Activated CD4-positive, alpha-beta T cell treated with anti-CD3 and anti-CD28 coated beads, Interleukin-2, amount 10 ng/mL, durations not matched to agents 24 days and 14 days (primary cell): ENCODE data around the gene ST6GAL1. TPM values are rescaled to one million over a fixed set of nuclear protein-coding genes. Genes with fewer than 3 reads are reported as not detected.
"Not testable (repeated sequence)": the region's sequence is repeated elsewhere in the genome, so short reads cannot be mapped to it uniquely, and the experiment has no call there.

Source experiments
- DNase-seq: peaks from one replicate; pipeline ENCODE4 v3.0.0; 2022
- H3K27ac Mint-ChIP-seq: one replicate; pipeline ENCODE4 v1.8.0; 2022; ENCODE audit warnings: mild to moderate bottlenecking, mixed read lengths
- H3K27me3 Mint-ChIP-seq: one replicate; pipeline ENCODE4 v1.8.0; 2022; ENCODE audit warnings: mixed read lengths
- H3K36me3 Mint-ChIP-seq: one replicate; pipeline ENCODE4 v1.8.0; 2022; ENCODE audit warnings: low read depth, mild to moderate bottlenecking, mixed read lengths
- H3K4me1 Mint-ChIP-seq: one replicate; pipeline ENCODE4 v1.8.0; 2021; ENCODE audit warnings: mixed read lengths
- H3K4me3 Mint-ChIP-seq: one replicate; pipeline ENCODE4 v1.8.0; 2022; ENCODE audit warnings: mild to moderate bottlenecking, moderate library complexity, mixed read lengths
- H3K9me3 Mint-ChIP-seq: one replicate; pipeline ENCODE4 v1.8.0; 2021; ENCODE audit warnings: mixed read lengths
- intact Hi-C: fragments of 100-400 bp; cut with micrococcal nuclease; formaldehyde crosslinking; loops from one replicate; pipeline ENCODE4 v1.15.1; 2023
- total RNA-seq: library from RNA; stranded (reverse); gene quantifications from 2 replicates; pipeline ENCODE4 v1.2.3, GENCODE V29; 2022

The ST6GAL1 gene
- total RNA-seq, 1 donor from 2014 or later, result 128 TPM

DNA sequence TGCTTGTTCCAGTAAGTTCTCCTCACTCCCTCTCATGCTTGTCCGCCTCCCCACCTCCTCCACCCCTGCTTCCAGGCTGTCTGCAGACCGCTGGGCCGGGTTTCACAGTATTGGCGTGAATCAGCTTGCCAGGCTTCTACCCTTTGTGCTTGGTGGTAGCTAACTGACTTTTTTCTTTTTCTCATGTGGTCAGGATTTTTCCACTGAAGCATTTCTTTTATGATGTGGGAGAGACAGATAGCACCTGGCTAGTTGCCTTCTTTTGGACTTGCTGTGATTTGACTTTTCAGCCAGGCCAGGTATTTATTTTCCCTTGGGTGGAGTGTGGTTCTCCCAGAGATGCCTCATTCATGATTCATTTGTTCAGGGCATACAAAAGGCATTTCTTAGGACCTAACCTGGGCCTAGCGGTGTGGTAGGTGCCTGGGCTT, 60.6 kb downstream of the ST6GAL1 start:
- no peak for DNase-seq
- intact Hi-C loops, result no loop called here
- H3K36me3 Mint-ChIP-seq, result peaks cover 50% of the 10 kb centered on the region
- no peaks in the 10 kb centered on the region for H3K9me3 Mint-ChIP-seq
- no peak overlapping the region for H3K4me3 Mint-ChIP-seq
- no peaks in the 10 kb centered on the region for H3K27me3 Mint-ChIP-seq
- peaks cover 27% of the 10 kb centered on the region for H3K4me1 Mint-ChIP-seq
- no peak overlapping the region for H3K27ac Mint-ChIP-seq

DNA sequence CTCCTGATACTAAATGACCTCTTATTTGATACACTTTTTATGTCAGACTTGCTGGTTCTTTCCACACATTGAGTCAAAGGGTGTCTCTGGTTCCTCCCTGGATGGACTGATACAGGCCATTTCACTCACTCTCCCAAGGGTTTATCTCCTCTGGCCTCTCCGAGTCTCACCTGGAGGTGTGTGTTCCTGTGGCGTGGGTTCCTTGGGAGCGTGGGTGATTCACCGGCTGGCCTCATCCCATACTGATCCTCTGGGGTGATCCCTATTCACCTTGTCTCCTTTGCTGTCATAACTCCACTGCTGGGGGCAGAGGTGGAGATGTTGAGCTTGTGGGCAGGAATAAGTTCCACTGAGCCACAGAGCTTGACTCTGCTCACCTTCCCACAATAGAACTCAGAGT, 61.1 kb downstream of the ST6GAL1 start:
- intact Hi-C loops, result no loop called here
- H3K27ac Mint-ChIP-seq, result no peak overlapping the region
- peaks cover 46% of the 10 kb centered on the region for H3K36me3 Mint-ChIP-seq
- H3K27me3 Mint-ChIP-seq, result no peaks in the 10 kb centered on the region
- no peak overlapping the region for H3K4me3 Mint-ChIP-seq
- H3K4me1 Mint-ChIP-seq, result peaks cover 28% of the 10 kb centered on the region
- no peaks in the 10 kb centered on the region for H3K9me3 Mint-ChIP-seq
- no peak for DNase-seq

DNA sequence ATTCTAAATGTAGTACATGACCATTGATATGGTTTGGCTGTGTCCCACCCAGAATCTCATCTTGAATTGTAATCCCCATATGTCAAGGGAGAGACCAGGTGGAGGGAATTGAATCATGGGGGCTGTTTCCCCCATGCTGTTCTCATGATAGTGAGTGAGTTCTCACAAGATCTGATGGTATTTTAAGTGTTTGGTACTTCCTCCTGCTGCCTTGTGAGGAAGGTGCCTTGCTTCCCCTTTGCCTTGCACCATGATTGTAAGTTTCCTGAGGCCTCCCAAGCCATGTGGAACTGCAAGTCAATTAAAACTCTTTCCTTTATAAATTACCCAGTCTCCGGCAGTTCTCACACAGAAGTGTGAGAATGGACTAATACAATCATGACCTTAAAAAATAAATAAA, 61.8 kb downstream of the ST6GAL1 start:
- H3K9me3 Mint-ChIP-seq, H3K27ac Mint-ChIP-seq: not testable (repeated sequence)

DNA sequence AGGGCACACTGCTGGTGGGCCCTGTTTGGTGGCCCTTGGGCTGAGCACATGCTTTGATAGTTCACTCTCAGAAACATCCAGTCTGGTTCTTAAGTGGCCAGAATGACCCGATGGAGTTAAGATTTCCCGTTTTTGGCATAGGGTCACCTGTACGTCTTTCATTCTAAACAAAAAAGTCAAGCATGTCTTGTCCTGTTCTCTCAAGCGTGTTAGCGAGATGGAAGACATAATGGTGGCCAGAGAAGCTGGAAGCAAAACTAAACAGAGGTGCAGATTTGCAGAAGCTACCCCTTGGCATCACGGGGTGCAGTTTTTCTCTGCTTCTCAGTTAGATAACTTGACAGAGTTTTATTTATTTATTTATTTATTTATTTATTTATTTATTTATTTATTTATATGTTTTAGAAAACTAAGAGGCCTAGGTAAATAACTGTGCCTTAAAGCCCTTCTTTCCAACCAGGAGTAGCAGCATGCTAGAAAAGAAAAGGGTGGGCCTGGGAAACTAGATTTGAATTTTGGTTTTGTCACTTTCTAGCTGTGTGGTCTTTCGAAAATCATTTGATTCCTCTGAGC, 63.0 kb downstream of the ST6GAL1 start:
- no peak overlapping the region for H3K27ac Mint-ChIP-seq
- H3K4me1 Mint-ChIP-seq, result peaks cover 28% of the 10 kb centered on the region

More for the DNA sequence above, 61.8 kb downstream of the ST6GAL1 start:
- peaks cover 29% of the 10 kb centered on the region for H3K4me1 Mint-ChIP-seq
- DNase-seq, H3K4me3 Mint-ChIP-seq, intact Hi-C loops, H3K27me3 Mint-ChIP-seq: not testable (repeated sequence)
- H3K36me3 Mint-ChIP-seq, result peaks cover 47% of the 10 kb centered on the region

DNA sequence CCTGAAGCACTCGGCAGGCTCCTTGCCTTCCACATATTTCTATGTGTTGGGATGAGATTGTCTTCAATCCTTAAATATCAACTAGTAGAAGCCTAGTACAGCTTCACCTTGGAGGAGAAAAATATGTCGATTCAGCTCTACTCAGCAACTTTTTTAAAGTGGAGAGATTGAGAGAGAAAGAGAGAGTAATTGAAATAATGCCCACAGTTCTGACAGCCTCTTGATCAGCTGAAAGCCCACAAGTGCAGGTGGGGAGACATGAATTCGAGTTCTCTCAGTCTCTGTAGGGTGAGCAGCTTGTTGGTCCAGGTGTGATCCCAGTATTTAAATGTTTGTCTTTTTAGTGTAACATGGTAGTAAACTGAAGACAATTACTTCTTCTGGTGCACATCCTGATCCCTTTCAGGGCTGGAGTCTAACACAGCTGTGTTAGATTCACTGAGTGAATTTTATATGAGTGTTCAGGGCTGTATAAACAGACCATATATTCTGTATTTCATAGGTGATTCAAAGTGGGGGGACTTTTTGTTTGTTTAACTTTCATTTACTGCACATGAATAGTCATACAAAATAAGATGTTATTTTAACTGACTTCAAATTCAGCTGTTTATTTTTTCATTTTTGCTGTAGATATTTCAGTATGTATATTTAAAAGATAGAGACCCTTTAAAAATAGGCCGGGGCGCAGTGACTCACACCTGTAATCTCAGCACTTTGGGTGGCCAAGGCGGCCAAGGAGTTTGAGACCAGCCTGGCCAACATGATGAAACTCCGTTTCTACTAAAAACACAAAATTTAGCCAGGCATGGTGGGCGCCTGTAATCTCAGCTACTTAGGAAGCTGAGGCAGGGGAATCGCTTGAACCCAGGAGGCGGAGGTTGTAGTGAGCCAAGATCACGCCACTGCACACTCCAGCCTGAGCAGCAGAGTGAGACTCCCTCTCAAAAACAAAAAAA, 64.0 kb downstream of the ST6GAL1 start:
- no peak overlapping the region for H3K27ac Mint-ChIP-seq
- intact Hi-C loops, result no loop called here
- DNase-seq, result no peak
- H3K4me3 Mint-ChIP-seq, result no peak overlapping the region
- H3K27me3 Mint-ChIP-seq, result no peaks in the 10 kb centered on the region
- H3K4me1 Mint-ChIP-seq, result peaks cover 25% of the 10 kb centered on the region
- no peaks in the 10 kb centered on the region for H3K9me3 Mint-ChIP-seq
- H3K36me3 Mint-ChIP-seq, result peaks cover 42% of the 10 kb centered on the region

More for the DNA sequence above, 63.0 kb downstream of the ST6GAL1 start:
- H3K9me3 Mint-ChIP-seq, result no peaks in the 10 kb centered on the region
- no peak for DNase-seq
- intact Hi-C loops, result no loop called here
- H3K4me3 Mint-ChIP-seq, result no peak overlapping the region
- no peaks in the 10 kb centered on the region for H3K27me3 Mint-ChIP-seq
- H3K36me3 Mint-ChIP-seq, result peaks cover 41% of the 10 kb centered on the region

DNA sequence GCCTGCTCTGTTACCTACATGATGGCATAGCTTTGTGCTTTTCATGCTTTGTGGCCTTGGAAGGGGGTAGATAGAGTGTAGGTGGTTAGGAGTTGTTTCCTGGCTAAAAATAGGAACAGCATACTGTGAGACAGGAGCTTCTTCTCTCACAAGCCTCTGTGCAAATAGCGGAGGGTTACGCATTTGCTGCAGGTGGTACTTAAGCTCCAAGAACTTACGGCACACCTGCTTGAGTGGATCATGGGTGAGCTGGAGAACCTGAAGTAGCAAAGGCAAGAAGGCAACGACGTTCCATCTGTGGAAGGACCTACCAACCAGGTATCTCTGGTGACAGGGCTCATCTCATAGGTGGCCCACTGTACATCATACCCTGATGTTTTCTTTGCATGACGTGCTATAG, 66.0 kb downstream of the ST6GAL1 start:
- Mint-ChIP-seq H3K4me1 (peaks cover 34% of the 10 kb centered on the region), H3K9me3 (no peaks in the 10 kb centered on the region), H3K27me3 (no peaks in the 10 kb centered on the region), H3K36me3 (peaks cover 41% of the 10 kb centered on the region), H3K27ac (no peak overlapping the region), H3K4me3 (no peak overlapping the region)
- intact Hi-C loops, result no loop called here
- DNase-seq, result no peak

DNA sequence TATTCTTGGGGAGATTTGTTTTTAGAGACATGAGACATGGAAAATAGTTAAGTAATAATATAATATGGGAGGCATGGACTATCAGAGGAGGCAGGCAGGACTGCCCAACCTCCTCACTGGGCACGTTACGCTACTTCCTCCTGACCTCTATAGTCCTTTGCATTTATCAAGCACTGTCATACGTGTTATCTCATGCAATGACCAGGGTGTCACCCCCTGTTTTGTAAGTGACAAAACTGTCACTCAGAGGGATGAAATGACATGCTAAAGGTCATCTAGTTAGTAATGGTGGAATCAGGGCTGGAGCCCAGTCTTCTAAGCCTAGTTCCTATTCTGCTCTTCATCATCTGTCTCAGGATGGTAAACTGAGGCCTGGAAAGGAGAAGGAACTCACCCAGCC, 66.7 kb downstream of the ST6GAL1 start:
- intact Hi-C loops, result no loop called here
- Mint-ChIP-seq H3K27me3 (no peaks in the 10 kb centered on the region), H3K27ac (no peak overlapping the region), H3K4me1 (peaks cover 35% of the 10 kb centered on the region), H3K4me3 (no peak overlapping the region), H3K9me3 (peaks cover 2% of the 10 kb centered on the region), H3K36me3 (peaks cover 36% of the 10 kb centered on the region)
- no peak for DNase-seq

DNA sequence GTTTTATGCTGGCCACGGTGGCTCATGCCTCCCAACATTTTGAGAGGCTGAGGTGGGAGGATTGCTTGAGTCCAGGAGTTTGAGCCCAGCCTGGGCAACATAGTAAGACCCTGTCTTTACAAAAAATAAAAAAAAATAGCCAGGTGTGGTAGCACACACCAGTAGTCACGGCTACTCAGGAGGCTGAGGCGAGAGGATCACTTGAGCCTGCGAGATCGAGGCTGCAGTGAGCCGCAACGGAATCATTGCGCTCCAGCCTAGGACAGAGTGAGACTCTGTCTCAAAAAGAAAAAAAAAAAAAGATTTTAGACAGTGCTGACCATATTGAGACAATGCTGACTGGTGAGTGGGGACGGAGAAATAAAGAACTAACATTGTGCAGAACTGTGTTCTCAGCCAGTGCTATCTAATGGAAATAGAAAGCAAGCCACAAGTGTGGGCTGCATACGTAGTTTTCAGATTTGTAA, 67.2 kb downstream of the ST6GAL1 start:
- H3K4me3 Mint-ChIP-seq, result no peak overlapping the region
- no peak overlapping the region for H3K27ac Mint-ChIP-seq
- H3K9me3 Mint-ChIP-seq, result peaks cover 6% of the 10 kb centered on the region
- intact Hi-C loops, result no loop called here
- no peaks in the 10 kb centered on the region for H3K27me3 Mint-ChIP-seq
- peaks cover 39% of the 10 kb centered on the region for H3K36me3 Mint-ChIP-seq
- no peak for DNase-seq
- H3K4me1 Mint-ChIP-seq, result peaks cover 40% of the 10 kb centered on the region

DNA sequence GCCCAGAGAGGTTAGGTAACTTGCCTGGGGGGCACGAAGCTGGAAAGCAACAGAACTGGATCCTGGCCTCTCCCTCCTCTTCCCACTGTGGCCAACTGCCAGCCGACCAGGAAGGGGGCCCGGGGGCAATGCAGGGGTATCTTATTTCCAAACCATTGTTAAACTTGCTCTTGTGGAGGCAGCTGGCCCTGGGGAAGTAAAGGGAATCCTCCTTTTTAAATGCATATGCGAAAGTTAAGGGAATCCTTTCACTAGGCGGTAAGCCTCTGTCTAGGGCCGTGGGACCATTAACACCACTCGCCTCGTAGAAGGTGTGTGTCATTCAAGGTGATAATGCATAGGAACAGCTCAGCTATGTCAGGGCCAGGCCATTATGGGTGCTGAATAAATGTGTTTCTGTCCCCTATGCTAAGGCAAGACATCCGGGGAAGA, 68.6 kb downstream of the ST6GAL1 start:
- H3K36me3 Mint-ChIP-seq, result peaks cover 42% of the 10 kb centered on the region

DNA sequence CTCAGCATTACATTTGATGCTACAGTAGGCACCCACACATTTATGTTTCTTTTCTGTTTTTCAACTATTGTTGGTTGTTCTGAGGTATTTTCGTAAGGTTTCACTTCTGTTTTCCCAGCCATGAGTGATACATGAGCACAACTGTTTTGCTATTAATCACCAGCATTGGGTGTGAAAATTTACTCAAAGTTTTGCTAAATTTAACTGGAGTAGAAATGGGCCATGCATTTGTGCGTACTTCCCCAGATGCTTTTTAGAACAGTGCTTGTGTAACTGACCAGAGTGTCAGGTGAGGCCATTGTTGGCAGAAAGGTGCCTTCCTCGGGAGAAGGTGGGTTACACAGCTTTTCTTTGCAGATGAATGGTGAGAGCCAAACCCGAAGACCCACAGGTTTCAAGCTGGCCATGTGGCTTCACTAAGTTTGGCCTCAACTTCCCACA, 70.4 kb downstream of the ST6GAL1 start:
- peak; percentile 78 for DNase-seq
- intact Hi-C loops, result loop anchor here (1.0 to 5.0 kb wide), 7 partner anchors 25 to 153 kb away; no protein-coding TSS in a partner anchor
- Mint-ChIP-seq H3K4me1 (peaks cover 56% of the 10 kb centered on the region), H3K36me3 (peaks cover 51% of the 10 kb centered on the region), H3K27ac (peak overlapping the region; percentile 87), H3K9me3 (peaks cover 11% of the 10 kb centered on the region), H3K4me3 (peak overlapping the region; percentile 63), H3K27me3 (no peaks in the 10 kb centered on the region)

More for the DNA sequence above, 68.6 kb downstream of the ST6GAL1 start:
- Mint-ChIP-seq H3K9me3 (peaks cover 6% of the 10 kb centered on the region), H3K27ac (no peak overlapping the region), H3K4me1 (peaks cover 45% of the 10 kb centered on the region), H3K4me3 (no peak overlapping the region), H3K27me3 (no peaks in the 10 kb centered on the region)
- DNase-seq, result no peak
- intact Hi-C loops, result no loop called here

DNA sequence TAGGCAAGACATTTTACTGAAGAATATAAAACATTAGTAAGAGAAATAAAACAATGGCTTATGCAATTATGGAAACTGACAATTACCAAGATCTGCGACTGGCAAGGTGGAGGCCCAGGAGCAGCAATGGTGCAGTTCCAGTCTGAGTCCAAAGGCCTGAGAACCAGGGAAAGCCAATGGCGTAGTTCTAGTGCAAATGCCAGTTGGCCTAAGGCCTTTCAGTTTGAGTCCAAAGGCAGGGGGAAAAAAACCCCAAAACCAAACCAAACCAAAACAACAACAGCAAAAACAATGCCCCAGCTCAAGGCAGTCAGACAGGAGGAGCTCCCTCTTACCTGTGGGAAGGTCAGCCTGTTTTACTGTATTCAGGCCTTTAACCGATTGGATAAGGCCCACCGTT, 72.6 kb downstream of the ST6GAL1 start:
- no peaks in the 10 kb centered on the region for H3K27me3 Mint-ChIP-seq
- peaks cover 59% of the 10 kb centered on the region for H3K36me3 Mint-ChIP-seq
- peaks cover 11% of the 10 kb centered on the region for H3K9me3 Mint-ChIP-seq
- H3K27ac Mint-ChIP-seq, result no peak overlapping the region
- peaks cover 66% of the 10 kb centered on the region for H3K4me1 Mint-ChIP-seq
- no peak for DNase-seq
- intact Hi-C loops, result loop anchor here (5.0 kb wide), 2 partner anchors 141 to 156 kb away; no protein-coding TSS in a partner anchor
- H3K4me3 Mint-ChIP-seq, result no peak overlapping the region

DNA sequence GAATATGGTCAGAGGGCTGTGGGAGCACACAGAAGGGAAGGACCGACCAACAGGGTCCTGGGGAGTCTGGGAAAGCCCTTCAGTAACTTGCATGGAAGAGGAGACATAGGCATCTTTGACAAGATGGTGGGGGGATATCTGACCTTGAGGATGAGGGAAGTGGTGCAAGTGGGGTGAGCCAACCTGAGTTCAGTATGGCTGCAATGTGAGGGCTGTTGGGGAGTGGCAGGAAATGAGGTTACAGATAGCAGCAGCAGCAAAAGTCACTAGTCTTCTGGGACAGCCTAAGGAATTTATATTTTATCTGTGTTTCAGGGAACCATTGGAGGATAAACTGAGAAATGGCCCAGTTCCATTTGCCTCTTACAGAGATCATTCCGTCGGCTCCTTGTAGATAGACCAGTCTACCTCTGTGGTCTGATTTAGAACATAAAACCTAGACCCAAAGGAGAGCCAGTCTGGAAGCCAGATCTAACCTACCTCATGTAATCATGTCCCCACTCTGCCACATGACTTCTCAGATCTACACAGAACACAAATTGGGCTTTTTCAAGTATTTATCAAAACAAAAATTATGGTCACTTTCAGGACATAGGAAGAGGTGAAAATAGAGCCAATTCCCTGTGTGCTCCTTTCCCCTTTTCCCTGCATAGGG, 75.6 kb downstream of the ST6GAL1 start:
- H3K27me3 Mint-ChIP-seq, result no peaks in the 10 kb centered on the region
- peaks cover 11% of the 10 kb centered on the region for H3K9me3 Mint-ChIP-seq
- peak overlapping the region; percentile 40 for H3K27ac Mint-ChIP-seq
- peak; percentile 79 for DNase-seq
- peak overlapping the region; percentile 24 for H3K4me3 Mint-ChIP-seq
- intact Hi-C loops, result loop anchor here (2.0 kb wide), 1 partner anchor 19 kb away; no protein-coding TSS in a partner anchor
- H3K36me3 Mint-ChIP-seq, result peaks cover 51% of the 10 kb centered on the region
- H3K4me1 Mint-ChIP-seq, result peaks cover 53% of the 10 kb centered on the region

DNA sequence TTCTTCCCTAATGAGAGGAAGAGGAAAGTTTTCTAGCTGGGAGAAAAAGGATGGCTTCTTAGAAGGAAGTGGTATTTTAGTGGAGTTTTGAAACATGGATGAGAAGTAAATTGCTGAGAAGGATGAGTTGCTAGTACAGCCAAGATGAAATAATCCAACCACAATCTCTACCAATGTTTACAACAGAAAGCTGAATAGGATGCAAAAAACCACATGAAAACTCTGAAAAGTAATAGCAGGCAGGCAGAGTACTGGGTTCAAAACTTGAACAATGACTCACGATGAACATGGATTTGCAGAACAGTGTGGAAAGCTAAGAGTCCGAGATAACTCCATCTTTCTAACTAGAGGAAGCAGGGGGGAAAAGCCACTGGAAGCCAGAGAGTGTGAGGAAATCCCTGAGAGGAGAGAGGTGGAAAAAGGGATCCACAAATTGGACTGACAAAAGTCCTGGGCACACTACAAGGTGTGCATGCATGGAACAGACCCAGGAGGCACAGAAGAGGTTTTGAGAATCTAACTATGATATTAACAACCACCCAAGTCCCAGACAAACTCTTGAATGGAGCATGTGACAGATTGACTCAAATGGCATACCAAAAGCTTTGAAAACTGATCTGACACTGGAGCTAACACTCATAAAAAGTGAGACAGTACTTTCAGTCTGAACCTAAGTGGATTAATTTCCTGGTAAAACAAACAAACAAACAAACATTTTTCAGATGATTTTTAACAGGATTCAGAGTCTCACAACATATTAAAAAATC, 76.7 kb downstream of the ST6GAL1 start:
- DNase-seq, result peak; percentile 76
- Mint-ChIP-seq H3K36me3 (peaks cover 50% of the 10 kb centered on the region), H3K4me1 (peaks cover 51% of the 10 kb centered on the region), H3K9me3 (peaks cover 9% of the 10 kb centered on the region), H3K27me3 (no peaks in the 10 kb centered on the region), H3K27ac (peak overlapping the region; percentile 71), H3K4me3 (peak overlapping the region; percentile 42)
- intact Hi-C loops, result loop anchor here (1.0 to 2.0 kb wide), 3 partner anchors 18 to 473 kb away; no protein-coding TSS in a partner anchor
